HG03025 (cell line): ENCODE measurements around the gene GRK5.

ENCODE experiments used
- ATAC-seq: cut with Tn5 transposase; IDR thresholded peaks from one replicate; pipeline ENCODE4 v1.9.1; 2021; ENCODE audit warnings: mild to moderate bottlenecking, moderate library complexity; ENCODE audit not compliant: unreplicated experiment, low FRiP score

The GRK5 gene

GRCh38 chr10:119446441-119447277 is 239.3 kb downstream of the GRK5 start:
- ATAC-seq: no peak

GRCh38 chr10:119447421-119447820 is 240.1 kb downstream of the GRK5 start:
- no peak for ATAC-seq

- no peak for ATAC-seq
Measured at GRCh38 chr10:119447823-119448546, 240.6 kb downstream of the GRK5 start.

GRCh38 chr10:119448628-119449584 is 241.5 kb downstream of the GRK5 start:
- ATAC-seq: no peak

- ATAC-seq: no peak
Measured at GRCh38 chr10:119449760-119450461, 242.5 kb downstream of the GRK5 start.

- no peak for ATAC-seq
Measured at GRCh38 chr10:119450606-119451299, 243.4 kb downstream of the GRK5 start.

GRCh38 chr10:119451300-119451896 is 244.0 kb downstream of the GRK5 start:
- no peak for ATAC-seq

- ATAC-seq: no peak
Measured at GRCh38 chr10:119452396-119452795, 245.0 kb downstream of the GRK5 start.

GRCh38 chr10:119453313-119453712 is 245.9 kb downstream of the GRK5 start:
- no peak for ATAC-seq

- no peak for ATAC-seq
Measured at GRCh38 chr10:119454316-119454715, 246.9 kb downstream of the GRK5 start.

- ATAC-seq: no peak
Measured at GRCh38 chr10:119454990-119455389, 247.6 kb downstream of the GRK5 start.

- ATAC-seq: no peak
Measured at GRCh38 chr10:119455609-119456434, 248.5 kb downstream of the GRK5 start.

- no peak for ATAC-seq
Measured at GRCh38 chr10:119456435-119456810, 249.1 kb downstream of the GRK5 start.

GRCh38 chr10:119457966-119458766 is 250.8 kb downstream of the GRK5 start:
- ATAC-seq: no peak

- ATAC-seq: no peak
Measured at GRCh38 chr10:119459681-119460340, 252.4 kb downstream of the GRK5 start.

- no peak for ATAC-seq
Measured at GRCh38 chr10:119460369-119461195, 253.2 kb downstream of the GRK5 start.
